ENCODE results near the gene RAPSN. TPM values are rescaled to one million over a fixed set of nuclear protein-coding genes. Genes with fewer than 3 reads are reported as not detected.
"Not testable (repeated sequence)": the region's sequence is repeated elsewhere in the genome, so short reads cannot be mapped to it uniquely, and the experiment has no call there.

Gene RAPSN
- polyA plus RNA-seq, 1 donor (not counting 4 experiments of a cell fraction or from before 2014, with no cell fraction given), result 0.28 TPM

GRCh38 chr11:47460571-47461235, 11.8 kb upstream of the RAPSN start:
- DNase-seq (ENCODE audit: low read depth, low spot score), result no peak
- Histone ChIP-seq H3K27ac (ENCODE audit: control insufficient read depth, insufficient read depth, low read length) (no peak overlapping the region), H2AFZ (ENCODE audit: control insufficient read depth, low read length) (no peak overlapping the region), H3K4me2 (ENCODE audit: control insufficient read depth, extremely low read depth, insufficient read depth, low read depth, low read length) (no peak overlapping the region), H4K20me1 (ENCODE audit: control insufficient read depth, extremely low read depth, insufficient read depth, low read length) (no peaks in the 10 kb centered on the region), H3K27me3 (ENCODE audit: control insufficient read depth, extremely low read depth, insufficient read depth, low read length) (no peaks in the 10 kb centered on the region), H3K4me3 (ENCODE audit: control insufficient read depth in 2 of 3, extremely low read depth in 1 of 3, insufficient read depth in 2 of 3, low read depth in 1 of 3, low read length in 3 of 3) (no peak overlapping the region), H3K4me1 (ENCODE audit: control insufficient read depth, extremely low read depth, insufficient read depth, low read length) (no peaks in the 10 kb centered on the region), H3K79me2 (ENCODE audit: control insufficient read depth, insufficient read depth, low read length) (peaks cover 5% of the 10 kb centered on the region), H3K36me3 (ENCODE audit: control insufficient read depth in 2 of 2, extremely low read depth in 1 of 2, insufficient read depth in 2 of 2, low read length in 2 of 2) (peaks cover 15 to 22% of the 10 kb centered on the region in 2 experiments), H3K9ac (ENCODE audit: control insufficient read depth, extremely low read depth, insufficient read depth, low read length) (no peak overlapping the region), H3K9me3 (ENCODE audit: control insufficient read depth, low read depth, low read length) (no peaks in the 10 kb centered on the region), H3K9me1 (ENCODE audit: control insufficient read depth, extremely low read depth, insufficient read depth, low read length) (peaks cover 4% of the 10 kb centered on the region)
- dilution Hi-C loops (cut with MboI; ENCODE audit: extremely low pct_ligation_motif_present, low sequenced_read_pairs), result no loop called here
- TF ChIP-seq CTCF (optimal IDR thresholded peaks at IDR 0.05 in 1 of 3, IDR thresholded peaks at IDR 0.05 in 1 of 3, conservative IDR thresholded peaks at IDR 0.05 in 1 of 3; ENCODE audit: extremely low read depth in 1 of 3, insufficient read depth in 2 of 3, low read length in 3 of 3), result no peak
- TF ChIP-seq EZH2 (IDR thresholded peaks at IDR 0.05; ENCODE audit: low read length), result no peak
- no peak for FAIRE-seq

- H3K27me3 ChIP-seq (ENCODE audit: control insufficient read depth, extremely low read depth, insufficient read depth, low read length); H3K9me1 ChIP-seq (ENCODE audit: control insufficient read depth, extremely low read depth, insufficient read depth, low read length); H3K4me3 ChIP-seq (ENCODE audit: control insufficient read depth in 2 of 3, extremely low read depth in 1 of 3, insufficient read depth in 2 of 3, low read depth in 1 of 3, low read length in 3 of 3); H3K9me3 ChIP-seq (ENCODE audit: control insufficient read depth, low read depth, low read length); H3K9ac ChIP-seq (ENCODE audit: control insufficient read depth, extremely low read depth, insufficient read depth, low read length); H3K4me1 ChIP-seq (ENCODE audit: control insufficient read depth, extremely low read depth, insufficient read depth, low read length); dilution Hi-C loops (cut with MboI; ENCODE audit: extremely low pct_ligation_motif_present, low sequenced_read_pairs); H4K20me1 ChIP-seq (ENCODE audit: control insufficient read depth, extremely low read depth, insufficient read depth, low read length); H3K79me2 ChIP-seq (ENCODE audit: control insufficient read depth, insufficient read depth, low read length); H3K36me3 ChIP-seq (ENCODE audit: control insufficient read depth in 2 of 2, extremely low read depth in 1 of 2, insufficient read depth in 2 of 2, low read length in 2 of 2); H3K4me2 ChIP-seq (ENCODE audit: control insufficient read depth, extremely low read depth, insufficient read depth, low read depth, low read length); H2AFZ ChIP-seq (ENCODE audit: control insufficient read depth, low read length); H3K27ac ChIP-seq (ENCODE audit: control insufficient read depth, insufficient read depth, low read length): not testable (repeated sequence)
- DNase-seq (ENCODE audit: low read depth, low spot score), result peak; percentile 35
- FAIRE-seq, result peak; percentile 5
- TF ChIP-seq CTCF (optimal IDR thresholded peaks at IDR 0.05 in 1 of 3, IDR thresholded peaks at IDR 0.05 in 1 of 3, conservative IDR thresholded peaks at IDR 0.05 in 1 of 3; ENCODE audit: extremely low read depth in 1 of 3, insufficient read depth in 2 of 3, low read length in 3 of 3), result peak; percentile 77 to 89 (median 81)
These were observed 5.3 kb upstream of the RAPSN start for GRCh38 chr11:47454258-47454671.

All from keratinocyte (primary cell).